Calu3 (cell line): Measurements from ENCODE around the gene MYH16. TPM values are rescaled to one million over a fixed set of nuclear protein-coding genes. Genes with fewer than 3 reads are reported as not detected.
"Not testable (repeated sequence)": the region's sequence is repeated elsewhere in the genome, so short reads cannot be mapped to it uniquely, and the experiment has no call there.

Source experiments
- BruUV-seq: library from RNA; stranded (reverse); fragments of 400-500 nt; replicated peaks from 2 replicates; lab custom pipeline; 2021; lab: Mats Ljungman, UMichigan
- CTCF ChIA-PET: fragments of 300-600 bp; sonication (Branson Sonifier 250); formaldehyde crosslinking; loops from one replicate; lab custom pipeline; 2022; ENCODE audit warnings: antibody characterized with exemption; lab: Charles Lee
- DNase-seq: peaks from one replicate; pipeline ENCODE4 v3.0.0; 2022
- H3K27ac Mint-ChIP-seq: one replicate; pipeline ENCODE4 v1.8.0; 2022; ENCODE audit warnings: mixed read lengths; ENCODE audit not compliant: unreplicated experiment
- H3K27me3 Mint-ChIP-seq: one replicate; pipeline ENCODE4 v1.8.0; 2022; ENCODE audit warnings: mixed read lengths; ENCODE audit not compliant: unreplicated experiment
- H3K36me3 Mint-ChIP-seq: one replicate; pipeline ENCODE4 v1.8.0; 2022; ENCODE audit warnings: mild to moderate bottlenecking, moderate library complexity, mixed read lengths; ENCODE audit not compliant: insufficient read depth, unreplicated experiment
- H3K4me1 Mint-ChIP-seq: one replicate; pipeline ENCODE4 v1.8.0; 2022; ENCODE audit warnings: mild to moderate bottlenecking, low read depth, mixed read lengths; ENCODE audit not compliant: unreplicated experiment
- H3K4me3 Mint-ChIP-seq: one replicate; pipeline ENCODE4 v1.8.0; 2022; ENCODE audit warnings: mild to moderate bottlenecking, low read depth, moderate library complexity, mixed read lengths; ENCODE audit not compliant: unreplicated experiment
- H3K9me3 Mint-ChIP-seq: one replicate; pipeline ENCODE4 v1.8.0; 2022; ENCODE audit warnings: low read depth, mixed read lengths; ENCODE audit not compliant: unreplicated experiment
- CTCF ChIP-seq: fragments of 200-600 bp; IDR thresholded peaks from one replicate; pipeline ENCODE4 v1.8.0; 2022; ENCODE audit warnings: antibody characterized with exemption; ENCODE audit not compliant: unreplicated experiment
- intact Hi-C: fragments of 100-400 bp; cut with micrococcal nuclease; formaldehyde crosslinking; loops from one replicate; pipeline ENCODE4 v1.10.0; 2022; ENCODE audit not compliant: unreplicated experiment
- total RNA-seq: library from RNA; stranded (reverse); gene quantifications from 2 replicates; pipeline ENCODE4 v1.2.3, GENCODE V29; 2022

Gene MYH16
- total RNA-seq, 1 experiment from 2014 or later = 0.97 TPM

- CTCF ChIA-PET = interaction anchor here (0.8 kb wide), 1 partner anchor 21 kb away, joined by 3 read pairs; no protein-coding TSS in a partner anchor
- BruUV-seq = no TSS peak
- Mint-ChIP-seq H3K36me3 (peaks cover 50% of the 10 kb centered on the region), H3K27ac (peak overlapping the region; percentile 92), H3K4me3 (no peak overlapping the region), H3K27me3 (no peaks in the 10 kb centered on the region), H3K9me3 (no peaks in the 10 kb centered on the region), H3K4me1 (peaks cover 7% of the 10 kb centered on the region)
- intact Hi-C loops = no loop called here
- DNase-seq = no peak
- TF ChIP-seq CTCF = no peak
These were observed 58.4 kb downstream of the MYH16 start for GRCh38 chr7:99331002-99331401.

- intact Hi-C loops = no loop called here
- H3K27me3 Mint-ChIP-seq = no peaks in the 10 kb centered on the region
- no peak overlapping the region for H3K27ac Mint-ChIP-seq
- CTCF ChIA-PET = interaction anchor here (0.6 kb wide), 1 partner anchor 107 kb away, joined by 5 read pairs; no protein-coding TSS in a partner anchor
- H3K4me3 Mint-ChIP-seq = no peak overlapping the region
- no peak for DNase-seq
- peaks cover 61% of the 10 kb centered on the region for H3K36me3 Mint-ChIP-seq
- no TSS peak for BruUV-seq
- H3K4me1 Mint-ChIP-seq = no peaks in the 10 kb centered on the region
- no peaks in the 10 kb centered on the region for H3K9me3 Mint-ChIP-seq
- no peak for TF ChIP-seq CTCF
These were observed 67.0 kb downstream of the MYH16 start for GRCh38 chr7:99339595-99339994.

GRCh38 chr7:99340659-99341058 is 68.0 kb downstream of the MYH16 start:
- peaks cover 57% of the 10 kb centered on the region for H3K36me3 Mint-ChIP-seq
- no peak overlapping the region for H3K4me3 Mint-ChIP-seq
- no peak overlapping the region for H3K27ac Mint-ChIP-seq
- H3K9me3 Mint-ChIP-seq = no peaks in the 10 kb centered on the region
- CTCF ChIA-PET = no interaction called here
- H3K4me1 Mint-ChIP-seq = no peaks in the 10 kb centered on the region
- BruUV-seq = no TSS peak
- no peak for DNase-seq
- H3K27me3 Mint-ChIP-seq = no peaks in the 10 kb centered on the region
- intact Hi-C loops = no loop called here
- TF ChIP-seq CTCF = no peak

- no peak for TF ChIP-seq CTCF
- no peak for DNase-seq
- H3K9me3 Mint-ChIP-seq = no peaks in the 10 kb centered on the region
- no peak overlapping the region for H3K4me3 Mint-ChIP-seq
- no peak overlapping the region for H3K27ac Mint-ChIP-seq
- CTCF ChIA-PET = no interaction called here
- no TSS peak for BruUV-seq
- no peaks in the 10 kb centered on the region for H3K4me1 Mint-ChIP-seq
- intact Hi-C loops = no loop called here
- H3K27me3 Mint-ChIP-seq = no peaks in the 10 kb centered on the region
- H3K36me3 Mint-ChIP-seq = peaks cover 43% of the 10 kb centered on the region
These were observed 71.5 kb downstream of the MYH16 start for GRCh38 chr7:99344061-99344647.

- CTCF ChIA-PET = interaction anchor here (0.6 kb wide), 1 partner anchor 327 kb away, joined by 3 read pairs; no protein-coding TSS in a partner anchor
- H3K36me3 Mint-ChIP-seq = peaks cover 31% of the 10 kb centered on the region
- H3K4me3 Mint-ChIP-seq, H3K27me3 Mint-ChIP-seq, H3K9me3 Mint-ChIP-seq, intact Hi-C loops, BruUV-seq, H3K4me1 Mint-ChIP-seq, DNase-seq, H3K27ac Mint-ChIP-seq: not testable (repeated sequence)
These were observed 78.0 kb downstream of the MYH16 start for GRCh38 chr7:99350641-99351040.
